Gastroesophageal sphincter (tissue), 4 donors: Measurements from ENCODE around the gene HINT1. TPM values are rescaled to one million over a fixed set of nuclear protein-coding genes. Genes with fewer than 3 reads are reported as not detected.

ENCODE experiments used
- ATAC-seq: fragments of 150-250 bp; one replicate; pipeline ENCODE4 v1.9.1; 2016; ENCODE audit warnings: mild to moderate bottlenecking, moderate library complexity
- H3K27ac ChIP-seq, 4 donors: fragments of 200-600 bp; sonication (generic) in 3 of 4; 1 replicate in 3 of 4; 2 replicates in 1 of 4; pipeline ENCODE4 v1.5.1; 2016 to 2019
- H3K27me3 ChIP-seq: fragments of 200-600 bp; sonication (generic); one replicate; pipeline ENCODE4 v1.5.1; 2019
- H3K36me3 ChIP-seq, 2 donors: fragments of 200-600 bp; sonication (generic); one replicate each; pipeline ENCODE4 v1.5.1; 2019; ENCODE audit warnings: control low read depth in 1 of 2
- H3K4me1 ChIP-seq, 3 donors: fragments of 200-600 bp; sonication (generic); 1 replicate in 2 of 3; 2 replicates in 1 of 3; pipeline ENCODE4 v1.5.1; 2016 to 2019; ENCODE audit warnings: control low read depth in 2 of 3
- H3K4me3 ChIP-seq, 2 donors: fragments of 200-600 bp; sonication (generic); one replicate each; pipeline ENCODE4 v1.5.1; 2019; ENCODE audit warnings: mild to moderate bottlenecking in 1 of 2, moderate library complexity in 1 of 2
- H3K9me3 ChIP-seq, 3 donors: fragments of 200-600 bp; sonication (generic); one replicate each; pipeline ENCODE4 v1.5.1; 2017 to 2019; ENCODE audit warnings: control low read depth in 2 of 3
- EP300 ChIP-seq: sonication (generic); formaldehyde crosslinking; IDR thresholded peaks from one replicate; pipeline ENCODE4 v1.6.1; 2017; ENCODE audit warnings: antibody characterized with exemption, mild to moderate bottlenecking
- POLR2A ChIP-seq, 2 donors: fragments of 450-650 bp; IDR thresholded peaks; one replicate each; pipeline ENCODE4 v1.6.1; 2017; ENCODE audit warnings: antibody characterized with exemption in 2 of 2, mild to moderate bottlenecking in 2 of 2, moderate library complexity in 1 of 2
- POLR2AphosphoS5 ChIP-seq: sonication (generic); formaldehyde crosslinking; IDR thresholded peaks from one replicate; pipeline ENCODE4 v1.6.1; 2017; ENCODE audit warnings: antibody characterized with exemption
- WGBS, 2 donors: methylation state at CpG; one replicate each; pipeline ENCODE4 v1.1.5; 2018; ENCODE audit warnings: low coverage in 1 of 2; 5-methylcytosine and 5-hydroxymethylcytosine counted together
- total RNA-seq, 4 donors: library from RNA; depleted of rRNA; stranded (reverse); fragments of >200 nt; gene quantifications; one replicate each; pipeline ENCODE4 v1.1.0, GENCODE V29; 2016
- TF ChIP-seq, protein P1 (sequence below), 4 experiments: fragments of 200-600 bp in 2 of 4; fragments of 450-650 bp in 2 of 4; sonication (generic) in 1 of 4; IDR thresholded peaks; one replicate each; pipeline ENCODE4 v1.5.1; 2017 to 2019; ENCODE audit warnings: antibody characterized with exemption in 4 of 4, mild to moderate bottlenecking in 2 of 4, moderate library complexity in 2 of 4

The HINT1 gene
- total RNA-seq, 4 donors from 2014 or later, result 120 to 239 (median 209) TPM

- Histone ChIP-seq H3K4me3 (no peak overlapping the region), H3K36me3 (no peaks in the 10 kb centered on the region), H3K27me3 (no peaks in the 10 kb centered on the region), H3K4me1 (peaks cover 0 to 5% (median 0%) of the 10 kb centered on the region in 3 donors), H3K27ac (no peak overlapping the region), H3K9me3 (no peaks in the 10 kb centered on the region)
- TF ChIP-seq EP300, result no peak
- no peak for TF ChIP-seq POLR2AphosphoS5
- TF ChIP-seq POLR2A (IDR thresholded peaks at IDR 0.05), result no peak
- TF ChIP-seq, protein P1, sequence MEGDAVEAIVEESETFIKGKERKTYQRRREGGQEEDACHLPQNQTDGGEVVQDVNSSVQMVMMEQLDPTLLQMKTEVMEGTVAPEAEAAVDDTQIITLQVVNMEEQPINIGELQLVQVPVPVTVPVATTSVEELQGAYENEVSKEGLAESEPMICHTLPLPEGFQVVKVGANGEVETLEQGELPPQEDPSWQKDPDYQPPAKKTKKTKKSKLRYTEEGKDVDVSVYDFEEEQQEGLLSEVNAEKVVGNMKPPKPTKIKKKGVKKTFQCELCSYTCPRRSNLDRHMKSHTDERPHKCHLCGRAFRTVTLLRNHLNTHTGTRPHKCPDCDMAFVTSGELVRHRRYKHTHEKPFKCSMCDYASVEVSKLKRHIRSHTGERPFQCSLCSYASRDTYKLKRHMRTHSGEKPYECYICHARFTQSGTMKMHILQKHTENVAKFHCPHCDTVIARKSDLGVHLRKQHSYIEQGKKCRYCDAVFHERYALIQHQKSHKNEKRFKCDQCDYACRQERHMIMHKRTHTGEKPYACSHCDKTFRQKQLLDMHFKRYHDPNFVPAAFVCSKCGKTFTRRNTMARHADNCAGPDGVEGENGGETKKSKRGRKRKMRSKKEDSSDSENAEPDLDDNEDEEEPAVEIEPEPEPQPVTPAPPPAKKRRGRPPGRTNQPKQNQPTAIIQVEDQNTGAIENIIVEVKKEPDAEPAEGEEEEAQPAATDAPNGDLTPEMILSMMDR (IDR thresholded peaks at IDR 0.05), result no peak
- ATAC-seq, result no peak
- 50 to 58% methylated on average over 3 to 6 of the region's 6 CpGs for WGBS, 2 donors
Measured at GRCh38 chr5:131209506-131210150, 44.6 kb upstream of the HINT1 start.

DNA sequence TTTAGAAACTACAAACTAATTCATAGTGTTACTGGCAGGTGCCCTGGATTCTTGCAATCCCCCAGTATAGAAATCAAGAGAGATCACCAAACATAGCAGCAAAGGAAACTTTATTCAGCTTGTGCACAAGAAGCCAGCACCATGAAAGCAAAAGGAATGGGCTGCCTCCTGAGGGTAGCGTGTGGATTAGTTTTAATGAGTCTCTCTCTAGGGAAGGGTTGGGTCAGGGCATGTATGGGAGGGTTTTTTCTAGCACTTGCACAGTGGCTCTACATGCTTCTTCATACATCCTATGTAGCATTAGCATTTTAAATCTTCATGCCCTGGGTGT is 44.1 kb upstream of the HINT1 start:
- ATAC-seq, result no peak
- Histone ChIP-seq H3K4me1 (no peaks in the 10 kb centered on the region), H3K27ac (no peak overlapping the region), H3K4me3 (no peak overlapping the region), H3K27me3 (no peaks in the 10 kb centered on the region), H3K36me3 (no peaks in the 10 kb centered on the region), H3K9me3 (no peaks in the 10 kb centered on the region)
- TF ChIP-seq EP300 (no peak), POLR2A (IDR thresholded peaks at IDR 0.05) (no peak), POLR2AphosphoS5 (no peak)
- TF ChIP-seq, protein P1 (IDR thresholded peaks at IDR 0.05), result no peak
- 77 to 83% methylated on average over 1 of the region's 1 CpG for WGBS, 2 donors

- Histone ChIP-seq H3K27ac (no peak overlapping the region), H3K9me3 (no peaks in the 10 kb centered on the region), H3K4me1 (no peaks in the 10 kb centered on the region), H3K36me3 (peaks cover 0 to 3% of the 10 kb centered on the region in 2 donors), H3K4me3 (no peak overlapping the region), H3K27me3 (no peaks in the 10 kb centered on the region)
- no peak for ATAC-seq
- 50 to 63% methylated on average over 1 of the region's 1 CpG for WGBS, 2 donors
- TF ChIP-seq POLR2AphosphoS5 (no peak), POLR2A (IDR thresholded peaks at IDR 0.05) (no peak), EP300 (no peak)
- TF ChIP-seq, protein P1 (IDR thresholded peaks at IDR 0.05), result no peak
Measured at GRCh38 chr5:131206772-131207171, 41.7 kb upstream of the HINT1 start.

DNA sequence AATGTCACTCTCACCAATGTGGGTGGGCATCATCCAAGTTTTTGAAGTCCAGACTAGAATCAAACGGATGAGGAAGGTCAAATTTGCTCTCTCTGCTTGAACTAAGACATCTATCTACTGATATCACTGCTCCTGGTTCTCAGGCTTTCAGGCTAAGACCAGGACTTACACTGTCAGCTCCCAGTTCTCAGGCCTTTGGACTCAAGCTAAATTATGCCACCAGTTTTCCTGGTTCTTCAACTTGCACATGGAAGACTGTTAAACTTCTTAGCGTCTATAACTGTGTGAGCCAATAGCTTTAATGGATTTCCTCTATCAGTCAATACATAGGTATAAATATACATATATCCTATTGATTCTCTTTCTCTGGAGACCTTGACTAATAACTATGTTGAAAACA is 41.0 kb upstream of the HINT1 start:
- H3K4me1 ChIP-seq, result no peaks in the 10 kb centered on the region
- no peaks in the 10 kb centered on the region for H3K27me3 ChIP-seq
- no peaks in the 10 kb centered on the region for H3K9me3 ChIP-seq
- no peak overlapping the region for H3K27ac ChIP-seq
- TF ChIP-seq POLR2AphosphoS5 (no peak), POLR2A (IDR thresholded peaks at IDR 0.05) (no peak), EP300 (no peak)
- TF ChIP-seq, protein P1 (IDR thresholded peaks at IDR 0.05), result no peak
- peaks cover 0 to 3% of the 10 kb centered on the region in 2 donors for H3K36me3 ChIP-seq
- no peak for ATAC-seq
- 86 to 89% methylated on average over 2 of the region's 2 CpGs for WGBS, 2 donors
- H3K4me3 ChIP-seq, result no peak overlapping the region

GRCh38 chr5:131204964-131205363 is 39.9 kb upstream of the HINT1 start:
- no peaks in the 10 kb centered on the region for H3K4me1 ChIP-seq
- no peak for TF ChIP-seq EP300
- TF ChIP-seq POLR2A (IDR thresholded peaks at IDR 0.05), result no peak
- no peak for TF ChIP-seq POLR2AphosphoS5
- TF ChIP-seq, protein P1 (IDR thresholded peaks at IDR 0.05), result no peak
- no peaks in the 10 kb centered on the region for H3K27me3 ChIP-seq
- H3K4me3 ChIP-seq, result no peak overlapping the region
- no peak overlapping the region for H3K27ac ChIP-seq
- ATAC-seq, result no peak
- WGBS, 2 donors, result 85 to 88% methylated on average over 2 of the region's 2 CpGs
- peaks cover 0 to 9% of the 10 kb centered on the region in 2 donors for H3K36me3 ChIP-seq
- H3K9me3 ChIP-seq, result no peaks in the 10 kb centered on the region
